Activated CD4-positive, alpha-beta T cell treated with anti-CD3 and anti-CD28 coated beads for 48 hours (primary cell): Measurements from ENCODE around the gene CFAP97.
A peak's percentile ranks its signal among the peaks of the same experiment; 100 is the strongest.
"Not testable (repeated sequence)": the region's sequence is repeated elsewhere in the genome, so short reads cannot be mapped to it uniquely, and the experiment has no call there.

ENCODE experiments used
- DNase-seq: peaks from one replicate; pipeline ENCODE4 v3.0.0-alpha.2; 2020

The CFAP97 gene

GRCh38 chr4:185203486-185204237, at the start of gene CFAP97:
CFAP97 (minus strand) TSS chr4:185204000; CDS start chr4:185191196, 12,804 bp downstream.
- DNase-seq: peak; percentile 82

GRCh38 chr4:185249105-185249504, 45.3 kb upstream of the CFAP97 start:
- no peak for DNase-seq

GRCh38 chr4:185248393-185249039, 44.7 kb upstream of the CFAP97 start:
- DNase-seq: no peak

- no peak for DNase-seq
Measured at GRCh38 chr4:185247151-185247550, 43.4 kb upstream of the CFAP97 start.

- no peak for DNase-seq
Measured at GRCh38 chr4:185246453-185246852, 42.7 kb upstream of the CFAP97 start.

- no peak for DNase-seq
Measured at GRCh38 chr4:185244763-185245162, 41.0 kb upstream of the CFAP97 start.

GRCh38 chr4:185243879-185244278, 40.1 kb upstream of the CFAP97 start:
- no peak for DNase-seq

GRCh38 chr4:185242749-185243533, 39.1 kb upstream of the CFAP97 start:
- no peak for DNase-seq

- not testable (repeated sequence) for DNase-seq
Measured at GRCh38 chr4:185240486-185240885, 36.7 kb upstream of the CFAP97 start.

- no peak for DNase-seq
Measured at GRCh38 chr4:185238750-185239149, 35.0 kb upstream of the CFAP97 start.

GRCh38 chr4:185238215-185238681, 34.4 kb upstream of the CFAP97 start:
- peak; percentile 63 for DNase-seq

GRCh38 chr4:185237175-185237574, 33.4 kb upstream of the CFAP97 start:
- no peak for DNase-seq

GRCh38 chr4:185235843-185236503, 32.2 kb upstream of the CFAP97 start:
- DNase-seq: no peak

- no peak for DNase-seq
Measured at GRCh38 chr4:185235119-185235842, 31.5 kb upstream of the CFAP97 start.

- DNase-seq: no peak
Measured at GRCh38 chr4:185232370-185232769, 28.6 kb upstream of the CFAP97 start.

- DNase-seq: no peak
Measured at GRCh38 chr4:185229021-185229818, 25.4 kb upstream of the CFAP97 start.

- DNase-seq: no peak
Measured at GRCh38 chr4:185227713-185228278, 24.0 kb upstream of the CFAP97 start.

- no peak for DNase-seq
Measured at GRCh38 chr4:185227131-185227551, 23.3 kb upstream of the CFAP97 start.

- DNase-seq: no peak
Measured at GRCh38 chr4:185225940-185226339, 22.1 kb upstream of the CFAP97 start.

GRCh38 chr4:185224597-185224996, 20.8 kb upstream of the CFAP97 start:
- no peak for DNase-seq

- DNase-seq: no peak
Measured at GRCh38 chr4:185222598-185222997, 18.8 kb upstream of the CFAP97 start.
